Measurements from ENCODE around the gene ZMIZ1. TPM values are rescaled to one million over a fixed set of nuclear protein-coding genes. Genes with fewer than 3 reads are reported as not detected.

Gene ZMIZ1
- total and polyA plus RNA-seq, 2 donors (not counting 1 experiment from before 2014, with no cell fraction given): 6.3 to 30.6 TPM

DNA sequence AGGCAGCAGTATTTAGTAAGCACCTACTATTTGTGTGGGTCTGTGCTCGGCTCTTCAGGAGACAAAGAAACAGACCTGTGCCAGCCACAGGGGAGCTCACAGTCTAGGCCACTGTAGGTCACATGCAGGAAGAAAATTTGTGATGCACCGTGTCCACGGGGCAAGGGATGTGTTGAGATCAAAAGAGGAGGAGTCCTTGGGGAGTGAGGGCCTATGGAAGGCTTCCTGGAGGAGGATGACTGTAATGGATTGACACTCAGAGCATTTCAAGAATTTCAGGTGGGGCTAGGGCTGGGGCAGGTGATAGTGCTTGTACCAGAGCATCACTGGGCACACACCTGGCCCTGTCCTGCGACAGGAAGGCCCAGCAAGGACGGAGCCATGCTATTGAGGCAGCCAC lies 102.7 kb downstream of the ZMIZ1 start:
- no peak for DNase-seq (ENCODE audit: low read depth in 2 of 2)
- Histone ChIP-seq H4K20me1 (ENCODE audit: control insufficient read depth, extremely low read depth, insufficient read depth, low read length) (no peaks in the 10 kb centered on the region), H3K4me1 (ENCODE audit: control insufficient read depth, extremely low read depth, insufficient read depth, low read length) (peaks cover 10% of the 10 kb centered on the region), H3K27ac (ENCODE audit: insufficient read depth, low read length) (no peak overlapping the region), H3K27me3 (ENCODE audit: control insufficient read depth, insufficient read depth, low read length) (no peaks in the 10 kb centered on the region), H3K4me3 (replicated peaks in 1 of 4; ENCODE audit: control extremely low read depth in 1 of 4, insufficient read depth in 1 of 4, low read depth in 3 of 4, low read length in 4 of 4) (no peak overlapping the region), H3K4me2 (ENCODE audit: extremely low read depth, insufficient read depth, low read length) (no peak overlapping the region), H3K36me3 (ENCODE audit: control insufficient read depth, insufficient read depth, low read length) (peaks cover 14% of the 10 kb centered on the region), H3K9ac (ENCODE audit: insufficient read depth, low read length) (no peak overlapping the region), H3K9me3 (ENCODE audit: control insufficient read depth, insufficient read depth, low read depth, low read length) (no peaks in the 10 kb centered on the region), H3K79me2 (ENCODE audit: control insufficient read depth, insufficient read depth, low read length) (peaks cover 3% of the 10 kb centered on the region), H2AFZ (ENCODE audit: low read length) (no peak overlapping the region)
- TF ChIP-seq EZH2 (IDR thresholded peaks at IDR 0.05; ENCODE audit: low read length, missing control alignments) (no peak), CTCF (conservative IDR thresholded peaks at IDR 0.05 in 1 of 2, IDR thresholded peaks at IDR 0.05 in 1 of 2; ENCODE audit: low read depth in 1 of 2, low read length in 2 of 2) (no peak)

DNA sequence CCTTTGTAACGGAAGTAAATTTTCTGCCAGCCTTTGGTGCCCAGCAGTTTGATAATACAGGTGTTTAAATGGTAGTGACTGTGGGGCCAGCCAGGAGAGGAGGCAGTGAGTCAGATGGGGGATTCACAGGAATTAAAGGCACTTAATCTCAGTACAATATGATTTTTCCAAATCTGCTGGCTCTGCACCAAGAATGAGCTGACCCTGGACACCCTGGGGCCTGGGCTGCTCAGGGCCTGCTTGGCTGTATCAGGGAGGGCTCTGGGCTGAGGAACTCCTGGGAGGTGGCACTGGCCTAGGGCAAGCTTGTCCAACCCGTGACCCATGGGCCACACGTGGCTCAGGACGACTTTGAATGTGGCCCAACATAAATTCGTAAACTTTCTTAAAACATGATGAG lies 104.1 kb downstream of the ZMIZ1 start:
- DNase-seq (ENCODE audit: low read depth in 2 of 2): no peak
- peaks cover 12% of the 10 kb centered on the region for H3K36me3 ChIP-seq (ENCODE audit: control insufficient read depth, insufficient read depth, low read length)
- no peaks in the 10 kb centered on the region for H3K9me3 ChIP-seq (ENCODE audit: control insufficient read depth, insufficient read depth, low read depth, low read length)
- no peaks in the 10 kb centered on the region for H4K20me1 ChIP-seq (ENCODE audit: control insufficient read depth, extremely low read depth, insufficient read depth, low read length)
- H3K9ac ChIP-seq (ENCODE audit: insufficient read depth, low read length): no peak overlapping the region
- no peak overlapping the region for H3K4me3 ChIP-seq (replicated peaks in 1 of 4; ENCODE audit: control extremely low read depth in 1 of 4, insufficient read depth in 1 of 4, low read depth in 3 of 4, low read length in 4 of 4)
- no peak for TF ChIP-seq EZH2 (IDR thresholded peaks at IDR 0.05; ENCODE audit: low read length, missing control alignments)
- TF ChIP-seq CTCF (conservative IDR thresholded peaks at IDR 0.05 in 1 of 2, IDR thresholded peaks at IDR 0.05 in 1 of 2; ENCODE audit: low read depth in 1 of 2, low read length in 2 of 2): no peak
- H3K27me3 ChIP-seq (ENCODE audit: control insufficient read depth, insufficient read depth, low read length): no peaks in the 10 kb centered on the region
- no peak overlapping the region for H3K27ac ChIP-seq (ENCODE audit: insufficient read depth, low read length)
- no peak overlapping the region for H3K4me2 ChIP-seq (ENCODE audit: extremely low read depth, insufficient read depth, low read length)
- peaks cover 7% of the 10 kb centered on the region for H3K79me2 ChIP-seq (ENCODE audit: control insufficient read depth, insufficient read depth, low read length)
- H2AFZ ChIP-seq (ENCODE audit: low read length): no peak overlapping the region
- peaks cover 22% of the 10 kb centered on the region for H3K4me1 ChIP-seq (ENCODE audit: control insufficient read depth, extremely low read depth, insufficient read depth, low read length)

- DNase-seq (ENCODE audit: low read depth in 2 of 2): no peak
- no peak overlapping the region for H3K4me2 ChIP-seq (ENCODE audit: extremely low read depth, insufficient read depth, low read length)
- peaks cover 12% of the 10 kb centered on the region for H3K36me3 ChIP-seq (ENCODE audit: control insufficient read depth, insufficient read depth, low read length)
- no peak overlapping the region for H2AFZ ChIP-seq (ENCODE audit: low read length)
- H3K79me2 ChIP-seq (ENCODE audit: control insufficient read depth, insufficient read depth, low read length): peaks cover 8% of the 10 kb centered on the region
- H3K27me3 ChIP-seq (ENCODE audit: control insufficient read depth, insufficient read depth, low read length): no peaks in the 10 kb centered on the region
- H3K4me1 ChIP-seq (ENCODE audit: control insufficient read depth, extremely low read depth, insufficient read depth, low read length): peaks cover 31% of the 10 kb centered on the region
- H3K9ac ChIP-seq (ENCODE audit: insufficient read depth, low read length): no peak overlapping the region
- H3K4me3 ChIP-seq (replicated peaks in 1 of 4; ENCODE audit: control extremely low read depth in 1 of 4, insufficient read depth in 1 of 4, low read depth in 3 of 4, low read length in 4 of 4): no peak overlapping the region
- TF ChIP-seq EZH2 (IDR thresholded peaks at IDR 0.05; ENCODE audit: low read length, missing control alignments): no peak
- no peaks in the 10 kb centered on the region for H4K20me1 ChIP-seq (ENCODE audit: control insufficient read depth, extremely low read depth, insufficient read depth, low read length)
- H3K9me3 ChIP-seq (ENCODE audit: control insufficient read depth, insufficient read depth, low read depth, low read length): no peaks in the 10 kb centered on the region
- H3K27ac ChIP-seq (ENCODE audit: insufficient read depth, low read length): no peak overlapping the region
Measured at GRCh38 chr10:79173582-79174262, 105.0 kb downstream of the ZMIZ1 start.

Measured in fibroblast of lung (primary cell).